ENCODE results near the gene BUD31. TPM values are rescaled to one million over a fixed set of nuclear protein-coding genes. Genes with fewer than 3 reads are reported as not detected.

BUD31 gene
- total and polyA plus RNA-seq, 2 of the 8 experiments (the other 6 are each of a cell fraction or from before 2014, with no cell fraction given), result 46.7 to 114 TPM

GRCh38 chr7:99422625-99423024, 13.9 kb downstream of the BUD31 start:
- FAIRE-seq (no peak), DNase-seq (ENCODE audit: low read depth in 1 of 2, low spot score in 2 of 2) (no peak)
- Histone ChIP-seq H3K4me1 (replicated peaks in 1 of 4; ENCODE audit: control insufficient read depth in 3 of 4, insufficient read depth in 4 of 4, low read length in 3 of 4) (no peaks in the 10 kb centered on the region; a peak in 1 of 7 replicates), H2BK12ac (ENCODE audit: low read depth, low read length) (no peak overlapping the region), H3K18ac (ENCODE audit: extremely low read depth, low read length) (no peak overlapping the region), H2BK5ac (ENCODE audit: low read depth, low read length) (no peak overlapping the region), H3K27ac (ENCODE audit: low read depth, low read length) (no peak overlapping the region), H3K79me1 (ENCODE audit: low read depth, low read length) (no peaks in the 10 kb centered on the region; the same call in none of the 2 replicates), H4K91ac (replicated peaks; ENCODE audit: insufficient read length, low read length) (no peak overlapping the region), H3K27me3 (replicated peaks in 1 of 4; ENCODE audit: control insufficient read depth in 3 of 4, extremely low read depth in 1 of 4, insufficient read depth in 3 of 4, low read length in 3 of 4) (no peaks in the 10 kb centered on the region; a peak in 1 of 7 replicates), H3K14ac (ENCODE audit: insufficient read length) (no peak overlapping the region), H2AFZ (ENCODE audit: low read length) (no peak overlapping the region), H3K79me2 (ENCODE audit: control insufficient read depth in 1 of 2, insufficient read depth in 2 of 2, low read length in 2 of 2) (no peaks in the 10 kb centered on the region), H3K23me2 (ENCODE audit: low read depth, low read length) (no peaks in the 10 kb centered on the region), H2BK20ac (ENCODE audit: low read length) (no peak overlapping the region), H3K9ac (replicated peaks in 1 of 4; ENCODE audit: extremely low read depth in 1 of 4, low read depth in 3 of 4, low read length in 3 of 4) (no peak overlapping the region), H4K20me1 (replicated peaks in 1 of 2; ENCODE audit: control insufficient read depth in 1 of 2, insufficient read depth in 2 of 2, low read length in 2 of 2) (peaks cover 3 to 13% of the 10 kb centered on the region in 2 experiments), H3K23ac (ENCODE audit: insufficient read length) (no peak overlapping the region), H4K5ac (ENCODE audit: insufficient read length, low read depth, low read length) (no peak overlapping the region), H3K9me3 (ENCODE audit: insufficient read depth in 2 of 2, low read depth in 1 of 2, low read length in 1 of 2) (no peaks in the 10 kb centered on the region; a peak in 1 of 4 replicates), H3K36me3 (ENCODE audit: control insufficient read depth in 2 of 4, insufficient read depth in 4 of 4, low read length in 3 of 4) (peaks cover 22 to 63% (median 51%) of the 10 kb centered on the region in 4 experiments), H2BK15ac (ENCODE audit: low read length) (no peak overlapping the region), H2AK5ac (ENCODE audit: low read depth, low read length) (no peak overlapping the region), H3K4ac (replicated peaks; ENCODE audit: insufficient read length, low read depth, low read length) (no peak overlapping the region), H2BK120ac (replicated peaks; ENCODE audit: low read depth, low read length) (no peak overlapping the region), H3K56ac (replicated peaks; ENCODE audit: insufficient read length, low read depth, low read length) (no peak overlapping the region), H3K4me3 (ENCODE audit: extremely low read depth in 1 of 4, insufficient read depth in 2 of 4, low read depth in 3 of 4, low read length in 4 of 4) (no peak overlapping the region), H4K8ac (ENCODE audit: extremely low read depth, insufficient read depth, low read length) (no peak overlapping the region), H3K4me2 (ENCODE audit: insufficient read depth in 1 of 2, low read depth in 2 of 2, low read length in 2 of 2) (no peak overlapping the region)
- POLR2A ChIA-PET (ENCODE audit: partially characterized antibody), result interaction anchor here (0.6 to 4.3 kb wide), 11 partner anchors 9 to 512 kb away, joined by 3 to 25 read pairs (median 3); partner anchors contain the start of genes BUD31, CPSF4, PDAP1 and PTCD1
- TF ChIP-seq CREB1 (IDR thresholded peaks at IDR 0.05) (no peak), RBBP5 (IDR thresholded peaks at IDR 0.05; ENCODE audit: borderline replicate concordance, low read depth, low read length) (no peak), E2F6 (IDR thresholded peaks at IDR 0.05) (no peak)
- CTCF ChIA-PET (ENCODE audit: partially characterized antibody), result interaction anchor here (0.7 to 1.1 kb wide), 3 partner anchors 19 to 44 kb away, joined by 3 read pairs; partner anchors contain the start of gene ATP5MF
- WGBS, 2 experiments (ENCODE audit: extremely low coverage in 1 of 2, insufficient coverage in 1 of 2, insufficient read length in 1 of 2, insufficient replicate concordance in 2 of 2, low coverage in 1 of 2, low lambda C conversion rate in 2 of 2, missing lambda C conversion rate in 1 of 2), result 91% methylated on average over 5 of the region's 5 CpGs; no CpG with 5 or more reads in 1 of the 2 experiments
